IPS-20b (cell line): ENCODE measurements around the gene AP3B1.

Source experiments
- H3K27ac ChIP-seq: one replicate; pipeline ENCODE4 v1.5.1; 2013; ENCODE audit warnings: low read length
- H3K27me3 ChIP-seq: 2 replicates; pipeline ENCODE4 v1.6.1; 2013; ENCODE audit warnings: mild to moderate bottlenecking, low read length, inconsistent platforms; ENCODE audit not compliant: insufficient read depth
- H3K36me3 ChIP-seq: 2 replicates; pipeline ENCODE4 v1.6.1; 2013; ENCODE audit warnings: low read depth, mild to moderate bottlenecking, inconsistent platforms, low read length, moderate library complexity; ENCODE audit not compliant: insufficient read depth
- H3K4me1 ChIP-seq: 2 replicates; pipeline ENCODE4 v1.6.1; 2013; ENCODE audit warnings: mild to moderate bottlenecking, control low read depth, inconsistent platforms, low read length, moderate library complexity; ENCODE audit not compliant: insufficient read depth
- H3K4me3 ChIP-seq: 2 replicates; pipeline ENCODE4 v1.5.1; 2013; ENCODE audit warnings: mild to moderate bottlenecking, low read length, inconsistent platforms
- H3K9ac ChIP-seq: 2 replicates; pipeline ENCODE4 v1.6.1; 2013; ENCODE audit warnings: low read depth, mild to moderate bottlenecking, inconsistent platforms, low read length, moderate library complexity
- H3K9me3 ChIP-seq: 2 replicates; pipeline ENCODE4 v1.6.1; 2013; ENCODE audit warnings: mild to moderate bottlenecking, low read depth, low read length, inconsistent platforms; ENCODE audit not compliant: insufficient read depth

The AP3B1 gene

GRCh38 chr5:77960305-77960704 is 334.2 kb downstream of the AP3B1 start:
- Histone ChIP-seq H3K9me3 (no peaks in the 10 kb centered on the region), H3K36me3 (no peaks in the 10 kb centered on the region), H3K4me3 (peak overlapping the region; percentile 3; the same call in 1 of the 2 replicates), H3K27me3 (peaks cover 97% of the 10 kb centered on the region), H3K27ac (no peak overlapping the region), H3K4me1 (peaks cover 23% of the 10 kb centered on the region; the same call in 1 of the 2 replicates), H3K9ac (no peak overlapping the region)

GRCh38 chr5:77958642-77959330 is 335.7 kb downstream of the AP3B1 start:
- no peak overlapping the region for H3K27ac ChIP-seq
- H3K4me1 ChIP-seq, result peaks cover 23% of the 10 kb centered on the region; the same call in 1 of the 2 replicates
- H3K9me3 ChIP-seq, result no peaks in the 10 kb centered on the region
- no peak overlapping the region for H3K9ac ChIP-seq
- peak overlapping the region; percentile 60 for H3K4me3 ChIP-seq
- peaks cover 100% of the 10 kb centered on the region for H3K27me3 ChIP-seq
- no peaks in the 10 kb centered on the region for H3K36me3 ChIP-seq

- H3K9me3 ChIP-seq, result no peaks in the 10 kb centered on the region
- no peak overlapping the region for H3K9ac ChIP-seq
- H3K4me1 ChIP-seq, result peaks cover 23% of the 10 kb centered on the region; the same call in 1 of the 2 replicates
- peak overlapping the region; percentile 60 for H3K4me3 ChIP-seq
- H3K27ac ChIP-seq, result no peak overlapping the region
- H3K36me3 ChIP-seq, result no peaks in the 10 kb centered on the region
- peaks cover 98% of the 10 kb centered on the region for H3K27me3 ChIP-seq
Measured at GRCh38 chr5:77957931-77958521, 336.5 kb downstream of the AP3B1 start.

GRCh38 chr5:77957516-77957915 is 337.0 kb downstream of the AP3B1 start:
- H3K9me3 ChIP-seq, result no peaks in the 10 kb centered on the region
- peaks cover 95% of the 10 kb centered on the region for H3K27me3 ChIP-seq
- no peaks in the 10 kb centered on the region for H3K36me3 ChIP-seq
- no peak overlapping the region for H3K27ac ChIP-seq
- H3K9ac ChIP-seq, result no peak overlapping the region
- H3K4me3 ChIP-seq, result peak overlapping the region; percentile 60
- peaks cover 23% of the 10 kb centered on the region; the same call in 1 of the 2 replicates for H3K4me1 ChIP-seq

- H3K4me1 ChIP-seq, result peaks cover 23% of the 10 kb centered on the region; the same call in 1 of the 2 replicates
- H3K27me3 ChIP-seq, result peaks cover 94% of the 10 kb centered on the region
- peak overlapping the region; percentile 60 for H3K4me3 ChIP-seq
- H3K27ac ChIP-seq, result no peak overlapping the region
- H3K9ac ChIP-seq, result no peak overlapping the region
- no peaks in the 10 kb centered on the region for H3K36me3 ChIP-seq
- H3K9me3 ChIP-seq, result no peaks in the 10 kb centered on the region
Measured at GRCh38 chr5:77957081-77957480, 337.4 kb downstream of the AP3B1 start.

- Histone ChIP-seq H3K27ac (no peak overlapping the region), H3K4me3 (no peak overlapping the region), H3K9ac (no peak overlapping the region), H3K4me1 (peaks cover 18% of the 10 kb centered on the region; the same call in 1 of the 2 replicates), H3K36me3 (no peaks in the 10 kb centered on the region), H3K9me3 (no peaks in the 10 kb centered on the region), H3K27me3 (peaks cover 86% of the 10 kb centered on the region)
Measured at GRCh38 chr5:77955577-77955976, 338.9 kb downstream of the AP3B1 start.

- Histone ChIP-seq H3K4me3 (no peak overlapping the region), H3K27ac (no peak overlapping the region), H3K36me3 (no peaks in the 10 kb centered on the region), H3K4me1 (no peaks in the 10 kb centered on the region; the same call in 1 of the 2 replicates), H3K9ac (no peak overlapping the region), H3K27me3 (peaks cover 80% of the 10 kb centered on the region), H3K9me3 (no peaks in the 10 kb centered on the region)
Measured at GRCh38 chr5:77953374-77953773, 341.1 kb downstream of the AP3B1 start.

GRCh38 chr5:77952636-77953212 is 341.8 kb downstream of the AP3B1 start:
- Histone ChIP-seq H3K4me1 (no peaks in the 10 kb centered on the region), H3K27me3 (peaks cover 73% of the 10 kb centered on the region), H3K4me3 (no peak overlapping the region), H3K9me3 (no peaks in the 10 kb centered on the region), H3K36me3 (no peaks in the 10 kb centered on the region), H3K27ac (no peak overlapping the region), H3K9ac (no peak overlapping the region)
